ENCODE results near the gene ARHGAP33.

The ARHGAP33 gene

GRCh38 chr19:35777086-35777841, 1.9 kb downstream of the ARHGAP33 start:
- no peaks in the 10 kb centered on the region for H4K20me1 ChIP-seq (ENCODE audit: insufficient read depth)
- H3K4me2 ChIP-seq = no peak overlapping the region
- no peaks in the 10 kb centered on the region for H3K36me3 ChIP-seq (ENCODE audit: insufficient read depth)
- H3K4me1 ChIP-seq (ENCODE audit: low read depth, poor library complexity, severe bottlenecking) = peaks cover 10% of the 10 kb centered on the region
- no peaks in the 10 kb centered on the region for H3K27me3 ChIP-seq (ENCODE audit: insufficient read depth, low read depth)
- no peak overlapping the region for H3K9ac ChIP-seq
- H2AFZ ChIP-seq (ENCODE audit: low read depth) = no peak overlapping the region
- no peak overlapping the region for H3K4me3 ChIP-seq (IDR thresholded peaks at IDR 0.05; ENCODE audit: insufficient read depth, low read depth, low read length)
- H3K79me2 ChIP-seq (ENCODE audit: insufficient read depth, low read depth) = 0 out of 2 replicates have a peak, but pooled peaks cover 8% of the 10 kb centered on the region
- no peak overlapping the region for H3K27ac ChIP-seq
- TF ChIP-seq, protein P1, sequence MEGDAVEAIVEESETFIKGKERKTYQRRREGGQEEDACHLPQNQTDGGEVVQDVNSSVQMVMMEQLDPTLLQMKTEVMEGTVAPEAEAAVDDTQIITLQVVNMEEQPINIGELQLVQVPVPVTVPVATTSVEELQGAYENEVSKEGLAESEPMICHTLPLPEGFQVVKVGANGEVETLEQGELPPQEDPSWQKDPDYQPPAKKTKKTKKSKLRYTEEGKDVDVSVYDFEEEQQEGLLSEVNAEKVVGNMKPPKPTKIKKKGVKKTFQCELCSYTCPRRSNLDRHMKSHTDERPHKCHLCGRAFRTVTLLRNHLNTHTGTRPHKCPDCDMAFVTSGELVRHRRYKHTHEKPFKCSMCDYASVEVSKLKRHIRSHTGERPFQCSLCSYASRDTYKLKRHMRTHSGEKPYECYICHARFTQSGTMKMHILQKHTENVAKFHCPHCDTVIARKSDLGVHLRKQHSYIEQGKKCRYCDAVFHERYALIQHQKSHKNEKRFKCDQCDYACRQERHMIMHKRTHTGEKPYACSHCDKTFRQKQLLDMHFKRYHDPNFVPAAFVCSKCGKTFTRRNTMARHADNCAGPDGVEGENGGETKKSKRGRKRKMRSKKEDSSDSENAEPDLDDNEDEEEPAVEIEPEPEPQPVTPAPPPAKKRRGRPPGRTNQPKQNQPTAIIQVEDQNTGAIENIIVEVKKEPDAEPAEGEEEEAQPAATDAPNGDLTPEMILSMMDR (conservative IDR thresholded peaks at IDR 0.05; ENCODE audit: low read depth, low read length) = no peak

DNA sequence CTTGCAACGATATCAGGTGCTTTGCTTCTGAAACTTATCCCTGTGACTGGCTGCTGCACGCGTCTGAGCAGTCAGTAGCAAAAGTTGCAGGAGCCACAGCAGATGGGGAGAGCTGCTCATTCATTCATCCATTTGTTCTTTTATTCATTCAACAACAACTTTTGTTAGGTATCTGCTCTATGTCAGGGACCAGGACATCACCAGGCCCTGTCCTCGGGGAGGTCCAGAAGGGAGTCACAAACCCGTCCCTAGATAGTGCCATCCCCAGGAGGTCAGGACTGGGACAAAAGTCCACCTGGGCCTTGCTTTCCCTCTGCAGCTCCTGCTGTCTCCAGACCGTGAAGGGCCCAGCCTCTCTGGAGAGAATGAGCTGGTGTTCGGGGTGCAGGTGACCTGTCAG, 2.6 kb downstream of the ARHGAP33 start:
- Histone ChIP-seq H3K27me3 (ENCODE audit: insufficient read depth, low read depth) (no peaks in the 10 kb centered on the region), H3K4me2 (no peak overlapping the region), H3K4me3 (IDR thresholded peaks at IDR 0.05; ENCODE audit: insufficient read depth, low read depth, low read length) (no peak overlapping the region), H3K4me1 (ENCODE audit: low read depth, poor library complexity, severe bottlenecking) (peaks cover 10% of the 10 kb centered on the region), H2AFZ (ENCODE audit: low read depth) (no peak overlapping the region), H3K36me3 (ENCODE audit: insufficient read depth) (no peaks in the 10 kb centered on the region), H3K79me2 (ENCODE audit: insufficient read depth, low read depth) (0 out of 2 replicates have a peak, but pooled peaks cover 8% of the 10 kb centered on the region), H3K27ac (no peak overlapping the region), H3K9ac (no peak overlapping the region), H4K20me1 (ENCODE audit: insufficient read depth) (no peaks in the 10 kb centered on the region)
- TF ChIP-seq, protein P1 (conservative IDR thresholded peaks at IDR 0.05; ENCODE audit: low read depth, low read length) = no peak

DNA sequence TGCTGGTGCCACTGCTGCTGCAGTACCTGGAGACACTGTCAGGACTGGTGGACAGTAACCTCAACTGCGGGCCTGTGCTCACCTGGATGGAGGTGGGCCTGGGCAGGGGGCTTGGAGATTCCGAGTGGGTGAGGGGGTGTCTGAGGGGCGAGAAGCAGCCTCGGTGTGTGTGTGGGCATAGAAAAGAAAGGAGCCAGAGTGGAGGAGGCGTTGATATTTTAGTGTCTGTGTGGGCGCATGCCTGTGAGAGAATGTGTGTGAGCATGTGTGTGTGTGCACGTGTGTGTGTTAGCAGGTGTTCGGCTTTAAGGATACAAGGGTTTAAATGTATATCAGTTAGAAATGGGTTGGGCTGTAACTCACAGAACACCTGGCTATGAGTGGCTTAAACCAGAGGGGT, 3.7 kb downstream of the ARHGAP33 start:
- Histone ChIP-seq H3K9ac (no peak overlapping the region), H3K27me3 (ENCODE audit: insufficient read depth, low read depth) (no peaks in the 10 kb centered on the region), H4K20me1 (ENCODE audit: insufficient read depth) (no peaks in the 10 kb centered on the region), H3K27ac (no peak overlapping the region), H3K36me3 (ENCODE audit: insufficient read depth) (no peaks in the 10 kb centered on the region), H2AFZ (ENCODE audit: low read depth) (no peak overlapping the region), H3K4me3 (IDR thresholded peaks at IDR 0.05; ENCODE audit: insufficient read depth, low read depth, low read length) (no peak overlapping the region), H3K79me2 (ENCODE audit: insufficient read depth, low read depth) (0 out of 2 replicates have a peak, but pooled peaks cover 8% of the 10 kb centered on the region), H3K4me2 (no peak overlapping the region), H3K4me1 (ENCODE audit: low read depth, poor library complexity, severe bottlenecking) (peaks cover 10% of the 10 kb centered on the region)
- TF ChIP-seq, protein P1 (conservative IDR thresholded peaks at IDR 0.05; ENCODE audit: low read depth, low read length) = no peak

DNA sequence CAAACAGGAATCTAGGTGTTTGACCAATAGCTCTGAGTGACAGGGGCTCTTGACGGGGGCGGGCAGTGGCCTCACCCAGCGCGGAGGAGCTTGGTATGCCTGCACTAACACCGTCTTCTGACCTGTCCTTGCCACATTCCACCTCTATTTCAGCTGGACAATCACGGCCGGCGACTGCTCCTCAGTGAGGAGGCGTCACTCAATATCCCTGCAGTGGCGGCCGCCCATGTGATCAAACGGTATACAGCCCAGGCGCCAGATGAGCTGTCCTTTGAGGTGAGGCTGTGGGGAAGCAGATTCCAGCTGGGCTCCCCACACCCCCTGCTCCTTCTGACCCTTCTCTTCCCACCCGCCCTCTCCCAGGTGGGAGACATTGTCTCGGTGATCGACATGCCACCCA, 4.7 kb downstream of the ARHGAP33 start:
- Histone ChIP-seq H3K9ac (no peak overlapping the region), H2AFZ (ENCODE audit: low read depth) (no peak overlapping the region), H3K27ac (no peak overlapping the region), H3K4me2 (no peak overlapping the region), H3K36me3 (ENCODE audit: insufficient read depth) (no peaks in the 10 kb centered on the region), H3K4me1 (ENCODE audit: low read depth, poor library complexity, severe bottlenecking) (peaks cover 7% of the 10 kb centered on the region), H3K79me2 (ENCODE audit: insufficient read depth, low read depth) (0 out of 2 replicates have a peak, but pooled peaks cover 8% of the 10 kb centered on the region), H3K27me3 (ENCODE audit: insufficient read depth, low read depth) (no peaks in the 10 kb centered on the region), H3K4me3 (IDR thresholded peaks at IDR 0.05; ENCODE audit: insufficient read depth, low read depth, low read length) (no peak overlapping the region), H4K20me1 (ENCODE audit: insufficient read depth) (no peaks in the 10 kb centered on the region)
- TF ChIP-seq, protein P1 (conservative IDR thresholded peaks at IDR 0.05; ENCODE audit: low read depth, low read length) = no peak

Data from KMS-11 (cell line).